ENCODE results near the gene ITCH. TPM values are rescaled to one million over a fixed set of nuclear protein-coding genes. Genes with fewer than 3 reads are reported as not detected.
"Not testable (repeated sequence)": the region's sequence is repeated elsewhere in the genome, so short reads cannot be mapped to it uniquely, and the experiment has no call there.

The ITCH gene
- total and polyA plus RNA-seq, 7 donors, result 16.3 to 60.6 (median 50.2) TPM

GRCh38 chr20:34510575-34510974 is 147.5 kb downstream of the ITCH start:
- no peak for TF ChIP-seq POLR2AphosphoS5 (IDR thresholded peaks at IDR 0.05)
- no peak for TF ChIP-seq EP300 (IDR thresholded peaks at IDR 0.05)
- TF ChIP-seq POLR2A (IDR thresholded peaks at IDR 0.05), result no peak
- TF ChIP-seq CTCF (IDR thresholded peaks at IDR 0.05), result no peak

GRCh38 chr20:34511891-34512265 is 148.8 kb downstream of the ITCH start:
- TF ChIP-seq POLR2A (IDR thresholded peaks at IDR 0.05) (no peak), CTCF (IDR thresholded peaks at IDR 0.05) (no peak), EP300 (IDR thresholded peaks at IDR 0.05) (no peak), POLR2AphosphoS5 (IDR thresholded peaks at IDR 0.05) (no peak)
- Histone ChIP-seq H3K36me3 (peaks cover 4 to 38% (median 8%) of the 10 kb centered on the region in 4 donors), H3K4me1 (peaks cover 0 to 16% (median 9%) of the 10 kb centered on the region in 4 donors), H3K27me3 (no peaks in the 10 kb centered on the region), H3K9me3 (no peaks in the 10 kb centered on the region), H3K27ac (no peak overlapping the region), H3K4me3 (no peak overlapping the region)
- WGBS, 2 donors, result 50 to 79% methylated on average over 3 of the region's 3 CpGs
- intact Hi-C loops (cut with DNase I), result no loop called here
- no peak for DNase-seq

More at GRCh38 chr20:34510575-34510974, 147.5 kb downstream of the ITCH start:
- H3K9me3 ChIP-seq, result no peaks in the 10 kb centered on the region
- intact Hi-C loops (cut with DNase I), result no loop called here
- peaks cover 0 to 11% (median 7%) of the 10 kb centered on the region in 4 donors for H3K4me1 ChIP-seq
- whole genome bisulfite sequencing, 2 donors, result 96 to 98% methylated on average over 1 of the region's 1 CpG
- H3K36me3 ChIP-seq, result peaks cover 4 to 51% (median 10%) of the 10 kb centered on the region in 4 donors
- DNase-seq, result no peak
- H3K27ac ChIP-seq, result no peak overlapping the region
- H3K4me3 ChIP-seq, result no peak overlapping the region
- no peaks in the 10 kb centered on the region for H3K27me3 ChIP-seq

- 86 to 89% methylated on average over 4 of the region's 4 CpGs for WGBS, 2 donors
- no peak for DNase-seq
- Histone ChIP-seq H3K4me1 (peaks cover 0 to 21% (median 15%) of the 10 kb centered on the region in 4 donors), H3K4me3 (no peak overlapping the region), H3K36me3 (peaks cover 4 to 37% (median 8%) of the 10 kb centered on the region in 4 donors), H3K27ac (no peak overlapping the region), H3K9me3 (no peaks in the 10 kb centered on the region), H3K27me3 (no peaks in the 10 kb centered on the region)
- TF ChIP-seq CTCF (IDR thresholded peaks at IDR 0.05), result no peak
- no peak for TF ChIP-seq POLR2A (IDR thresholded peaks at IDR 0.05)
- no peak for TF ChIP-seq POLR2AphosphoS5 (IDR thresholded peaks at IDR 0.05)
- no peak for TF ChIP-seq EP300 (IDR thresholded peaks at IDR 0.05)
- intact Hi-C loops (cut with DNase I), result no loop called here
Measured at GRCh38 chr20:34512266-34512954, 149.3 kb downstream of the ITCH start.

- Histone ChIP-seq H3K27me3 (no peaks in the 10 kb centered on the region), H3K9me3 (no peaks in the 10 kb centered on the region), H3K36me3 (peaks cover 4 to 31% (median 8%) of the 10 kb centered on the region in 4 donors), H3K4me1 (peaks cover 0 to 27% (median 20%) of the 10 kb centered on the region in 4 donors), H3K4me3 (no peak overlapping the region), H3K27ac (no peak overlapping the region)
- no peak for DNase-seq
- TF ChIP-seq EP300 (IDR thresholded peaks at IDR 0.05) (no peak), POLR2AphosphoS5 (IDR thresholded peaks at IDR 0.05) (no peak), POLR2A (IDR thresholded peaks at IDR 0.05) (no peak), CTCF (IDR thresholded peaks at IDR 0.05) (no peak)
- intact Hi-C loops (cut with DNase I), result no loop called here
Measured at GRCh38 chr20:34512955-34513419, 149.9 kb downstream of the ITCH start.

- Histone ChIP-seq H3K4me1 (peaks cover 0 to 37% (median 29%) of the 10 kb centered on the region in 4 donors), H3K36me3 (peaks cover 3 to 20% (median 5%) of the 10 kb centered on the region in 4 donors)
- H3K27ac ChIP-seq; DNase-seq; intact Hi-C loops (cut with DNase I); H3K27me3 ChIP-seq; H3K9me3 ChIP-seq; H3K4me3 ChIP-seq: not testable (repeated sequence)
- 96 to 97% methylated on average over 17 of the region's 17 CpGs for WGBS, 2 donors
Measured at GRCh38 chr20:34514034-34514433, 151.0 kb downstream of the ITCH start.

All from sigmoid colon (tissue), 7 donors.